Mesenchymal stem cell (in vitro differentiated cells and primary cell): ENCODE measurements around the gene TMEM17.

Experiments
- DNase-seq: peaks from one replicate; pipeline ENCODE4 v3.0.0-alpha.2; 2013
- H2AFZ ChIP-seq: one replicate; pipeline ENCODE4 v1.6.1; 2013; ENCODE audit warnings: low read depth, mild to moderate bottlenecking, control low read depth, inconsistent platforms, low read length, moderate library complexity
- H2AK5ac ChIP-seq: 2 replicates; pipeline ENCODE4 v1.6.1; 2013; ENCODE audit warnings: low read length, moderate library complexity, mild to moderate bottlenecking, inconsistent platforms; ENCODE audit not compliant: severe bottlenecking
- H2BK120ac ChIP-seq: one replicate; pipeline ENCODE4 v1.6.1; 2013; ENCODE audit warnings: low read depth, mild to moderate bottlenecking, inconsistent platforms, low read length, moderate library complexity
- H2BK12ac ChIP-seq, 2 experiments: one replicate each; pipeline ENCODE4 v1.6.1; 2013; ENCODE audit warnings: inconsistent platforms in 2 of 2, low read length in 2 of 2, mild to moderate bottlenecking in 2 of 2, moderate library complexity in 2 of 2, control low read depth in 1 of 2
- H2BK15ac ChIP-seq: one replicate; pipeline ENCODE4 v1.6.1; 2013; ENCODE audit warnings: mild to moderate bottlenecking, low read depth, inconsistent platforms; ENCODE audit not compliant: poor library complexity, severe bottlenecking
- H2BK5ac ChIP-seq: 2 replicates; pipeline ENCODE4 v1.6.1; 2013; ENCODE audit warnings: low read depth, mild to moderate bottlenecking, low read length, control low read depth, inconsistent platforms; ENCODE audit not compliant: poor library complexity, severe bottlenecking
- H3K14ac ChIP-seq, 2 experiments: one replicate each; pipeline ENCODE4 v1.6.1; 2013; ENCODE audit warnings: inconsistent platforms in 2 of 2, low read length in 2 of 2, control low read depth in 1 of 2, mild to moderate bottlenecking in 1 of 2, moderate library complexity in 1 of 2
- H3K18ac ChIP-seq, 2 experiments: one replicate each; pipeline ENCODE4 v1.6.1; 2013; ENCODE audit warnings: inconsistent platforms in 2 of 2, low read length in 2 of 2, control low read depth in 1 of 2, low read depth in 1 of 2, mild to moderate bottlenecking in 1 of 2
- H3K23ac ChIP-seq, 2 experiments: one replicate each; pipeline ENCODE4 v1.6.1; 2013; ENCODE audit warnings: inconsistent platforms in 2 of 2, low read length in 2 of 2, mild to moderate bottlenecking in 2 of 2, moderate library complexity in 2 of 2, control low read depth in 1 of 2
- H3K27ac ChIP-seq: 2 replicates; pipeline ENCODE4 v1.5.1; 2013; ENCODE audit warnings: mild to moderate bottlenecking, moderate library complexity, low read length, control low read depth, inconsistent platforms; ENCODE audit not compliant: poor library complexity, severe bottlenecking
- H3K27me3 ChIP-seq, 2 experiments: 2 replicates each; pipeline versions ENCODE4 v1.6.1 to v1.7.0; 2013; ENCODE audit warnings: low read length in 2 of 2, mild to moderate bottlenecking in 2 of 2, moderate library complexity in 2 of 2, control low read depth in 1 of 2, inconsistent platforms in 1 of 2; ENCODE audit not compliant: control insufficient read depth in 1 of 2, insufficient read depth in 1 of 2
- H3K36me3 ChIP-seq, 2 experiments: 2 replicates each; pipeline versions ENCODE4 v1.6.1 to v1.7.0; 2013; ENCODE audit warnings: low read length in 2 of 2, control low read depth in 1 of 2, inconsistent platforms in 1 of 2, low read depth in 1 of 2, mild to moderate bottlenecking in 1 of 2; ENCODE audit not compliant: insufficient read depth in 2 of 2, control insufficient read depth in 1 of 2
- H3K4ac ChIP-seq, 2 experiments: one replicate each; pipeline ENCODE4 v1.6.1; 2013; ENCODE audit warnings: inconsistent platforms in 2 of 2, low read length in 2 of 2, mild to moderate bottlenecking in 2 of 2, moderate library complexity in 2 of 2, control low read depth in 1 of 2, low read depth in 1 of 2
- H3K4me1 ChIP-seq: 2 replicates; pipeline ENCODE4 v1.6.1; 2013; ENCODE audit warnings: low read depth, low read length, control low read depth; ENCODE audit not compliant: control insufficient read depth, insufficient read depth
- H3K4me2 ChIP-seq: 2 replicates; pipeline ENCODE4 v1.6.1; 2013; ENCODE audit warnings: low read length, mild to moderate bottlenecking, inconsistent platforms; ENCODE audit not compliant: poor library complexity, severe bottlenecking
- H3K4me3 ChIP-seq, 2 experiments: 2 replicates each; pipeline versions ENCODE4 v1.5.1 to v1.7.0; 2013; ENCODE audit warnings: low read length in 2 of 2, mild to moderate bottlenecking in 2 of 2, control low read depth in 1 of 2, low read depth in 1 of 2; ENCODE audit not compliant: insufficient read depth in 1 of 2
- H3K79me1 ChIP-seq: replicated peaks from 2 replicates; pipeline ENCODE4 v1.6.1; 2013; ENCODE audit warnings: mild to moderate bottlenecking, control low read depth, low read length, inconsistent platforms; ENCODE audit not compliant: poor library complexity, severe bottlenecking
- H3K9ac ChIP-seq: 2 replicates; pipeline ENCODE4 v1.7.0; 2013; ENCODE audit warnings: mild to moderate bottlenecking, low read length, moderate library complexity
- H3K9me3 ChIP-seq: 2 replicates; pipeline ENCODE4 v1.7.0; 2013; ENCODE audit warnings: mild to moderate bottlenecking, low read length; ENCODE audit not compliant: control insufficient read depth
- H4K8ac ChIP-seq: one replicate; pipeline ENCODE4 v1.6.1; 2013; ENCODE audit warnings: inconsistent platforms, mild to moderate bottlenecking, low read length, moderate library complexity
- H4K91ac ChIP-seq: one replicate; pipeline ENCODE4 v1.6.1; 2013; ENCODE audit warnings: mild to moderate bottlenecking, low read length, inconsistent platforms
- WGBS: methylation state at CpG from one replicate; pipeline ENCODE4 v1.1.7; 2013; ENCODE audit warnings: mixed read lengths; 5-methylcytosine and 5-hydroxymethylcytosine counted together

Gene TMEM17

GRCh38 chr2:62492048-62492447 lies 13.9 kb downstream of the TMEM17 start:
- Histone ChIP-seq H3K79me1 (no peaks in the 10 kb centered on the region), H3K4me2 (no peak overlapping the region), H4K8ac (no peak overlapping the region), H2AFZ (no peak overlapping the region), H3K27ac (no peak overlapping the region), H2BK12ac (no peak overlapping the region), H3K4me3 (no peak overlapping the region), H2AK5ac (no peak overlapping the region), H3K18ac (no peak overlapping the region), H3K4ac (no peak overlapping the region), H3K23ac (no peak overlapping the region), H3K27me3 (no peaks in the 10 kb centered on the region), H2BK5ac (no peak overlapping the region), H3K14ac (no peak overlapping the region), H3K4me1 (no peaks in the 10 kb centered on the region), H2BK120ac (no peak overlapping the region), H3K9me3 (no peaks in the 10 kb centered on the region), H2BK15ac (no peak overlapping the region), H3K9ac (no peak overlapping the region), H4K91ac (no peak overlapping the region), H3K36me3 (no peaks in the 10 kb centered on the region)
- WGBS, result 71% methylated on average over 2 of the region's 2 CpGs
- no peak for DNase-seq

GRCh38 chr2:62489702-62490101 lies 16.3 kb downstream of the TMEM17 start:
- no peak overlapping the region for H3K27ac ChIP-seq
- no peak overlapping the region for H2BK120ac ChIP-seq
- H3K18ac ChIP-seq, result no peak overlapping the region
- no peaks in the 10 kb centered on the region for H3K36me3 ChIP-seq
- no peaks in the 10 kb centered on the region for H3K27me3 ChIP-seq
- H3K4ac ChIP-seq, result no peak overlapping the region
- no peak overlapping the region for H3K23ac ChIP-seq
- DNase-seq, result no peak
- no peaks in the 10 kb centered on the region for H3K79me1 ChIP-seq
- no peak overlapping the region for H2BK5ac ChIP-seq
- H2AFZ ChIP-seq, result no peak overlapping the region
- no peak overlapping the region for H2AK5ac ChIP-seq
- no peak overlapping the region for H4K91ac ChIP-seq
- H2BK12ac ChIP-seq, result no peak overlapping the region
- no peak overlapping the region for H3K4me2 ChIP-seq
- H2BK15ac ChIP-seq, result no peak overlapping the region
- H3K9me3 ChIP-seq, result no peaks in the 10 kb centered on the region
- no peak overlapping the region for H3K4me3 ChIP-seq
- H3K14ac ChIP-seq, result no peak overlapping the region
- H3K4me1 ChIP-seq, result no peaks in the 10 kb centered on the region
- H3K9ac ChIP-seq, result peak overlapping the region; percentile 53
- no CpG with 5 or more reads among the region's 1 CpG for WGBS
- no peak overlapping the region for H4K8ac ChIP-seq

GRCh38 chr2:62489162-62489561 lies 16.8 kb downstream of the TMEM17 start:
- Histone ChIP-seq H3K9me3 (no peaks in the 10 kb centered on the region), H3K79me1 (no peaks in the 10 kb centered on the region), H3K27ac (no peak overlapping the region)

GRCh38 chr2:62486439-62486765 lies 19.6 kb downstream of the TMEM17 start:
- WGBS, result 86% methylated on average over 1 of the region's 1 CpG
- Histone ChIP-seq H3K4me1 (no peaks in the 10 kb centered on the region), H2BK120ac (no peak overlapping the region)

More at GRCh38 chr2:62489162-62489561, 16.8 kb downstream of the TMEM17 start:
- H3K23ac ChIP-seq, result no peak overlapping the region
- 94% methylated on average over 3 of the region's 4 CpGs for WGBS
- H3K4me2 ChIP-seq, result no peak overlapping the region
- H4K8ac ChIP-seq, result no peak overlapping the region
- no peak overlapping the region for H2BK15ac ChIP-seq
- no peak overlapping the region for H4K91ac ChIP-seq
- no peak overlapping the region for H3K18ac ChIP-seq
- peak overlapping the region in 1 of 2 experiments; percentile 3 for H3K4me3 ChIP-seq
- H3K36me3 ChIP-seq, result no peaks in the 10 kb centered on the region
- peak overlapping the region; percentile 53 for H3K9ac ChIP-seq
- no peak overlapping the region for H2BK5ac ChIP-seq
- no peaks in the 10 kb centered on the region for H3K27me3 ChIP-seq
- H2AFZ ChIP-seq, result no peak overlapping the region
- no peaks in the 10 kb centered on the region for H3K4me1 ChIP-seq
- H2BK12ac ChIP-seq, result no peak overlapping the region
- H2AK5ac ChIP-seq, result no peak overlapping the region
- H3K4ac ChIP-seq, result no peak overlapping the region
- H3K14ac ChIP-seq, result no peak overlapping the region
- no peak for DNase-seq
- H2BK120ac ChIP-seq, result no peak overlapping the region

More at GRCh38 chr2:62486439-62486765, 19.6 kb downstream of the TMEM17 start:
- H4K91ac ChIP-seq, result no peak overlapping the region
- no peak overlapping the region for H2BK12ac ChIP-seq
- H3K14ac ChIP-seq, result no peak overlapping the region
- no peaks in the 10 kb centered on the region for H3K9me3 ChIP-seq
- H3K18ac ChIP-seq, result no peak overlapping the region
- peak overlapping the region; percentile 70 for H3K9ac ChIP-seq
- no peak overlapping the region for H2BK15ac ChIP-seq
- DNase-seq, result no peak
- H2BK5ac ChIP-seq, result no peak overlapping the region
- no peak overlapping the region for H2AFZ ChIP-seq
- H3K27me3 ChIP-seq, result no peaks in the 10 kb centered on the region
- H4K8ac ChIP-seq, result peak overlapping the region; percentile 16
- no peak overlapping the region for H3K27ac ChIP-seq
- no peak overlapping the region for H2AK5ac ChIP-seq
- H3K4me3 ChIP-seq, result peak overlapping the region in 1 of 2 experiments; percentile 40
- H3K23ac ChIP-seq, result no peak overlapping the region
- H3K79me1 ChIP-seq, result no peaks in the 10 kb centered on the region
- H3K36me3 ChIP-seq, result no peaks in the 10 kb centered on the region
- H3K4ac ChIP-seq, result no peak overlapping the region
- no peak overlapping the region for H3K4me2 ChIP-seq
